22Rv1 (cell line): ENCODE measurements around the gene ETS1.

Experiments
- ZFX ChIP-seq: fragments of 450-650 bp; IDR thresholded peaks from 2 replicates; pipeline ENCODE4 v1.6.1; 2017; ENCODE audit warnings: antibody characterized with exemption, borderline replicate concordance
- TF ChIP-seq, protein P1 (sequence below): fragments of 450-650 bp; IDR thresholded peaks from 2 replicates; pipeline ENCODE4 v1.5.1; 2017; ENCODE audit warnings: mild to moderate bottlenecking

DNA sequence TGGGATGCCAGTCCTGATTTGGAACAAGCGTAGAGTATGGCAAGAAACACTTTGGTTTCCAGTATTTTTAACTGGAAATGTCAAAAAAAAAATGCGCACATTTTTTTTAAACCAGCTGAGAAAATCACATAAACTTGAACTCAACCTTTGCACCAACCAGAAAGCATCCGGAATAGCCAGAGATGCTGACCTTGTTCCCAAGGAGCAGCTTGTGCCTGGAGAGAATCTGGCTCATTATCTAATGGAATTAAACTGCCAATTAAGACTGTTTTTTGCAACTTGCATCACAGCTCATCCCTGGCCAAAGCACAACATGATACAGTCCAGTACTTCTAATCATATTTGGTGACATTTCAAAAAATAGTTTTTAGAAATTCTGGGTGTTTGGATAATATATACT lies 8.4 kb upstream of the ETS1 start:
- TF ChIP-seq, protein P1, sequence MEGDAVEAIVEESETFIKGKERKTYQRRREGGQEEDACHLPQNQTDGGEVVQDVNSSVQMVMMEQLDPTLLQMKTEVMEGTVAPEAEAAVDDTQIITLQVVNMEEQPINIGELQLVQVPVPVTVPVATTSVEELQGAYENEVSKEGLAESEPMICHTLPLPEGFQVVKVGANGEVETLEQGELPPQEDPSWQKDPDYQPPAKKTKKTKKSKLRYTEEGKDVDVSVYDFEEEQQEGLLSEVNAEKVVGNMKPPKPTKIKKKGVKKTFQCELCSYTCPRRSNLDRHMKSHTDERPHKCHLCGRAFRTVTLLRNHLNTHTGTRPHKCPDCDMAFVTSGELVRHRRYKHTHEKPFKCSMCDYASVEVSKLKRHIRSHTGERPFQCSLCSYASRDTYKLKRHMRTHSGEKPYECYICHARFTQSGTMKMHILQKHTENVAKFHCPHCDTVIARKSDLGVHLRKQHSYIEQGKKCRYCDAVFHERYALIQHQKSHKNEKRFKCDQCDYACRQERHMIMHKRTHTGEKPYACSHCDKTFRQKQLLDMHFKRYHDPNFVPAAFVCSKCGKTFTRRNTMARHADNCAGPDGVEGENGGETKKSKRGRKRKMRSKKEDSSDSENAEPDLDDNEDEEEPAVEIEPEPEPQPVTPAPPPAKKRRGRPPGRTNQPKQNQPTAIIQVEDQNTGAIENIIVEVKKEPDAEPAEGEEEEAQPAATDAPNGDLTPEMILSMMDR: no peak
- TF ChIP-seq ZFX: no peak
